Fibroblast of villous mesenchyme (primary cell): ENCODE measurements around the gene PRKAR1B. TPM values are rescaled to one million over a fixed set of nuclear protein-coding genes. Genes with fewer than 3 reads are reported as not detected.
A peak's percentile ranks its signal among the peaks of the same experiment; 100 is the strongest.

Source experiments
- DNase-seq: peaks from one replicate; pipeline ENCODE4 v3.0.0-alpha.2; 2010; ENCODE audit warnings: low read depth
- H3K4me3 ChIP-seq: 2 replicates; pipeline ENCODE4 v1.5.1; 2011; ENCODE audit warnings: low read depth, mild to moderate bottlenecking, low read length
- total RNA-seq: library from RNA; depleted of rRNA; stranded (reverse); fragments of >200 nt; gene quantifications from 2 replicates; pipeline ENCODE4 v1.2.3, GENCODE V29; 2012
- TF ChIP-seq, protein P1 (sequence below): IDR thresholded peaks from 2 replicates; pipeline ENCODE4 v1.5.1; 2012; ENCODE audit warnings: low read depth, mild to moderate bottlenecking, low read length; ENCODE audit not compliant: insufficient read depth

PRKAR1B gene
- total RNA-seq, 1 donor = 16.4 TPM

DNA sequence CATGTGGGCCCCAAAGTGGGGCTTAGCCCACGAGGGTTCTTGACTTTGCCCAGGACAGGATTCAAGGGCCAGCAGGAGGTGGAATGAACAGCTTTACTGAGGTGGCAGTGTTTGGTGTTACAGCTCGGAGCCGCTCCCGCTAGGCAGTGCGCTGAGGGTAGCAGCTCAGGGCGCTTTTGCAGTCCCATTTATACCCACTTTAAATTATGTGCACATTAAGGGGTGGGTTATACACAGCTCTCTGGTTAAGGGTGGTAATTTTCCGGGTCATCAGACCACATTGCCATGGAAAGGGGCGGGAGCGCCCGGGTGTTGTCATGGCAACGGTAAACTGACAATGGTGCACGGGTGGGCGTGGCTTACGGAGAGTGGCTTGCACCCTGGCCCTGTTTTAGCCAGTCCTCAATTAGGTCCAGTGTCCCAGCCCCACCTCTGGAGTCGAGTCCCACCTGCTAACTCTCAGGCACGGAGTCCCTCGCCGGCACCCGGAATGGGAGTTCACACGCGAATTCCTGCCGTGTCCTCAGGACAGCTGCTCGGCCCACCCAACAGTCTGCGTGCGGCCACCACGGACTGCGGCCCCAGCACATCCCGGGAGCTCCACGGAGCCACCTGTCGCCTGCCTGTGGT lies 149.2 kb downstream of the PRKAR1B start:
- TF ChIP-seq, protein P1, sequence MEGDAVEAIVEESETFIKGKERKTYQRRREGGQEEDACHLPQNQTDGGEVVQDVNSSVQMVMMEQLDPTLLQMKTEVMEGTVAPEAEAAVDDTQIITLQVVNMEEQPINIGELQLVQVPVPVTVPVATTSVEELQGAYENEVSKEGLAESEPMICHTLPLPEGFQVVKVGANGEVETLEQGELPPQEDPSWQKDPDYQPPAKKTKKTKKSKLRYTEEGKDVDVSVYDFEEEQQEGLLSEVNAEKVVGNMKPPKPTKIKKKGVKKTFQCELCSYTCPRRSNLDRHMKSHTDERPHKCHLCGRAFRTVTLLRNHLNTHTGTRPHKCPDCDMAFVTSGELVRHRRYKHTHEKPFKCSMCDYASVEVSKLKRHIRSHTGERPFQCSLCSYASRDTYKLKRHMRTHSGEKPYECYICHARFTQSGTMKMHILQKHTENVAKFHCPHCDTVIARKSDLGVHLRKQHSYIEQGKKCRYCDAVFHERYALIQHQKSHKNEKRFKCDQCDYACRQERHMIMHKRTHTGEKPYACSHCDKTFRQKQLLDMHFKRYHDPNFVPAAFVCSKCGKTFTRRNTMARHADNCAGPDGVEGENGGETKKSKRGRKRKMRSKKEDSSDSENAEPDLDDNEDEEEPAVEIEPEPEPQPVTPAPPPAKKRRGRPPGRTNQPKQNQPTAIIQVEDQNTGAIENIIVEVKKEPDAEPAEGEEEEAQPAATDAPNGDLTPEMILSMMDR = no peak
- no peak overlapping the region for H3K4me3 ChIP-seq
- no peak for DNase-seq

DNA sequence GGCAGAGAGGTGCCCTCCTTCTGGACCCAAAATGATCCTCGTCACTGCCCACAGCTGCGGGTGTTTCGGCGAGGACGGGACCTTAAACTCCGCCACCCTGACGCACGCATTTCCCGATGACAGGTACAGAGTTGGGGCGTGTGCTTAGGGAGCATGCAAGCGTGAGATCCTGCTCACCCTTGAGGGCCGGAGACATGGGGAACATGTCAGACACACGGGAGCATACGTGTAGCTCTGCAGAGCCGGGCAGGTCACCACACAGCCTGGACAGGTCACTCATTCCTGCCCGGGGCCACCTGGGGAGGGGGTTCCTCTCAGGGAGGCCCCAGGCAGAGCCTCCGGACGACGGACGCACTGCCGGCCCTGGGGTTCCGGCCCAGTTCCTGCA lies 149.8 kb downstream of the PRKAR1B start:
- no peak overlapping the region for H3K4me3 ChIP-seq
- DNase-seq = no peak
- TF ChIP-seq, protein P1 = no peak

DNA sequence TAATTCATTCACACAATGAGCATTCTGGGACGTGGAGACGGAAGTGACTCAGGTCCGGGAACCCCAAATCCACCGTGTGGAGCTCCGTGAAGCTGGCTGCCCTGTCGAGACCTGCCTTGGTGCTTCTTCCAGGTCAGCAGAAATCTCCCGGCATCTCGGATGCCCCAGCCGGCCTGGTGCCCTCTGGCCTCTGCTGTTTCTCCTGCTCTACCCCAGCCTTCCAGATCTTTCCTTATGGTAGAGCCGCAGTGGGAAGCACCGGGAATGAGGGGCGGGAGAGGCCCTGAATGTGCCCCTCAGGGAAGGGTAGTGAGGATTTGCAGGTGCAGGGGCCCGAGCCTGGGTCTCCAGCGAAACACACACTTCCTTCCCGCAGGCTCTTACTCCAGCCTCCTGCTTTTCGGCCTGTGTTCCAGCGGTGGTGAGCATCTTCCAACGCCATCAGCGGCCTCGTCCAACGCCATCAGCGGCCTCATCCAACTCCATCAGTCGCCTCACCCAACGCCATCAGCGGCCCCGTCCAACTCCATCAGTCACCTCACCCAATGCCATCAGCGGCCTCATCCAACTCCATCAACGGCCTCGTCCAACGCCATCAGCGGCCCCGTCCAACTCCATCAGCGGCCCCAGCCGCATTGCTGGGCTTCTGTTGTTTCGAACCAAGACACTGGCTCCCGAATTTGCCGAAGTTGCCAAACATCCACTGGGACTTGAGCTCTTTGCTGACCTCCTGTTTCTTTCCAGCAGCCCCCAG lies 150.4 kb downstream of the PRKAR1B start:
- no peak for DNase-seq
- no peak overlapping the region for H3K4me3 ChIP-seq
- TF ChIP-seq, protein P1 = no peak

DNA sequence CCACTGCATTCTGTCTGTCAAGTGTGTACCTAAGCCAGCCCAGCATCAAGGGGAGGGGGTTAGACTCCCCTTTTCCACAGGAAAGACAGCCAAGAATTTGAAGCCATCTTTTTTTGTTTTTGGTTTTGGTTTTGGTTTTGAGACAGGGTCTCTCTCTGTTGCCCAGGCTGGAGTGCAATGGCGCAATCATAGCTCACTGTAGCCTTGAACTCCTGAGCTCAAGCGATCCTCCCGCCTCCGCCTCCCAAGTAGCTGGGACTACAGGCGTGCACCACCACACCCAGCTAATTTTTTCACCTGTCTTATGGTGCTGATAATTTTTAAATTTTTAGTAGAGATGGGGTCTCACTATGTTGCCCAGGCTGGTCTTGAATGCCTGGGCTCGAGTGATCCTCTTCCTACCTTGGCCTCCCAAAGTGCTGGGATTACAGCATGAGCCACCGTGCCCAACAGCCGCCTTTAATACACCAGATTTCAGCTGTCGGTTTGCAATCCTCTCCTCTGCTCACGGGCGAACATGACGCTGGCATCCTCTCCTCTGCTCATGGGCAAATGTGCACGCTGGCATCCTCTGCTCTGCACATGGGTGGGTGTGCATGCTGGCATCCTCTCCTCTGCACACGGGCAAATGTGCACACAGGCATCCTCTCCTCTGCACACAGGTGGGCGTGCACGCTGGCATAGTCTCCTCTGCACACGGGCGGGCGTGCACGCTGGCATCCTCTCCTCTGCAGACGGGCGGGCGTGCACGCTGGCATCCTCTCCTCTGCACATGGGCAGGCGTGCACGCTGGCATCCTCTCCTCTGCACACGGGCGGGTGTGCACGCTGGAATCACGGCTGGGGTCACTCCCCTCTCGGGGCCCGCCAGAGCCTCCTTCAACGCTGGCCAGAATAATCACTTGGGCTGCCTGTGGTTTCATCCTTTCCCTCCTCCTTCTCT lies 151.4 kb downstream of the PRKAR1B start:
- DNase-seq = no peak
- no peak overlapping the region for H3K4me3 ChIP-seq
- TF ChIP-seq, protein P1 = no peak

DNA sequence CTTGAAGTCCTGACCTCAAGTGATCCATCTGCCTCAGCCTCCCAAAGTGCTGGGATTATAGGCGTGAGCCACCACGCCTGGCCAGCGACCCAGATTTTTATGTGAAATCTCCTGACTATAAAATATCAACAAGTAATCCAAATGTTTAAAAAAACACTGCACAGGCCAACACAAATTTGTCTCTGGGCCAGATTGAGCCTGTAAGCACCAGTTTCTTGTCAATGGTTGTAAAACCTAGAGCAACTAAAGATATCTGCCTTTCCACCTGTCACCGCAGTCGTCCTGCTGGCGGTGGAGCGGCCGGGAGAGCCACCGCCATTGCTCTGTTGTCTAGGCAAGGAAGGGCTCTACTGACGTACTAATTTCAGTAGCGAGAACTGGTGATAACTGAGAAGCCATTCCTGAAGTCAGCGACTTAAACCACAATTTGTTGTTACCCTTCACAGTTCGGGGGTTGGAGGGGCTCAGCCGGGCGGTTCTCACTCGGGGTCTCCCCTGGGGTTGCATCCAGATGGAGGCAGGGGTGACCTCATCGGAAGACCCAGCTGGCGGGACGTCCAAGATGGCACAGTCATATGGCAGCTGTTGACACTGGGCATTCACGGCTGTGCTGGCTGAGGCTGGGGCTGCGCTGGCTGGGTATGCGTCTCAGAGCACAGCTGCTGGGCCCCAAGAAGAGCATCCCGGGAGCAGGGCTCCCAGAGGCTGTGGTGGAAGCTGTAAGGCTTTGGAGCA lies 152.3 kb downstream of the PRKAR1B start:
- peak; percentile 28 for DNase-seq
- H3K4me3 ChIP-seq = no peak overlapping the region
- TF ChIP-seq, protein P1 = no peak

DNA sequence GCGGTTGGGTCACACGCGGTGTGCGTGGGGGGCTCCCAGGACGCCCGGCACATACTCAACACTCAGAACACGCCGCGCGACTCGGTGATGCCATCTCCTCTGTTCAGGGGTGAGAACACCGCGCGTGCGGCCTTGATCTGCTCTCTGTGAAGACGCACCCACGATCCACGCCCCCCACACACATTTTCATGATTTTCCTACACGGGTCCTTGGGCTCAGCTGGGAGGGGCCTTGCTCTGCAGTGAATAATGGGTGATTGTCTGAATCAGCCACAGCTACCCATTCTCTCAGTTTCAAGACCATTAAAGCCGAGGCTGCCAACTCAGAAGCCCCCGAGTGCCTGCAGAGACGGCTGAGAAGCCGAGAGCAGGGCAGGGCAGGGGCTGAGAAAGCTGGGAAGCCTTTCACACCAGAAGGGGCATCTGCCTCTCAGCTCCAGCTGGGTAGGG lies 153.1 kb downstream of the PRKAR1B start:
- TF ChIP-seq, protein P1 = no peak
- H3K4me3 ChIP-seq = no peak overlapping the region
- DNase-seq = no peak
